Transverse colon (tissue), 4 donors: ENCODE data around the gene THBS1. TPM values are rescaled to one million over a fixed set of nuclear protein-coding genes. Genes with fewer than 3 reads are reported as not detected.

Source experiments
- DNase-seq: peaks from one replicate; pipeline ENCODE4 v3.0.0-alpha.2; 2019
- H3K27ac ChIP-seq, 4 donors: fragments of 200-600 bp; sonication (generic); 2 replicates each; pipeline ENCODE4 v1.5.1; 2016 to 2018; ENCODE audit warnings: inconsistent platforms in 4 of 4
- H3K27me3 ChIP-seq: fragments of 200-600 bp; sonication (generic); 2 replicates; pipeline ENCODE4 v1.5.1; 2017; ENCODE audit warnings: inconsistent platforms
- H3K36me3 ChIP-seq, 4 donors: fragments of 200-600 bp; sonication (generic); 2 replicates each; pipeline ENCODE4 v1.5.1; 2017 to 2019; ENCODE audit warnings: inconsistent platforms in 4 of 4
- H3K4me1 ChIP-seq, 4 donors: fragments of 200-600 bp; sonication (generic); 2 replicates each; pipeline ENCODE4 v1.5.1; 2017 to 2020; ENCODE audit warnings: inconsistent platforms in 4 of 4
- H3K4me3 ChIP-seq, 4 donors: fragments of 200-600 bp; sonication (generic); 1 replicate in 1 of 4; 2 replicates in 3 of 4; pipeline versions ENCODE4 v1.5.1 to v1.6.1; 2017 to 2019; ENCODE audit warnings: inconsistent platforms in 4 of 4
- H3K9me3 ChIP-seq, 2 donors: fragments of 200-600 bp; sonication (generic); 2 replicates each; pipeline ENCODE4 v1.5.1; 2017 to 2019; ENCODE audit warnings: inconsistent platforms in 2 of 2
- CTCF ChIP-seq, 5 experiments: fragments of 200-600 bp in 3 of 5; fragments of 450-650 bp in 2 of 5; sonication (generic) in 3 of 5; IDR thresholded peaks; 1 replicate in 2 of 5; 2 replicates in 3 of 5; pipeline ENCODE4 v1.5.1; 2016 to 2017; ENCODE audit warnings: antibody characterized with exemption in 5 of 5, inconsistent platforms in 3 of 5, mild to moderate bottlenecking in 2 of 5, moderate library complexity in 1 of 5
- EP300 ChIP-seq: sonication (generic); formaldehyde crosslinking; IDR thresholded peaks from one replicate; pipeline ENCODE4 v1.6.1; 2017; ENCODE audit warnings: antibody characterized with exemption, low read depth
- POLR2A ChIP-seq: fragments of 450-650 bp; IDR thresholded peaks from one replicate; pipeline ENCODE4 v1.6.1; 2016; ENCODE audit warnings: antibody characterized with exemption, mild to moderate bottlenecking, moderate library complexity
- POLR2AphosphoS5 ChIP-seq, 3 donors: sonication (generic); formaldehyde crosslinking; IDR thresholded peaks; one replicate each; pipeline ENCODE4 v1.6.1; 2016; ENCODE audit warnings: antibody characterized with exemption in 3 of 3
- WGBS, 2 donors: methylation state at CpG; one replicate each; pipeline ENCODE4 v1.1.5; 2018; ENCODE audit warnings: low coverage in 1 of 2; 5-methylcytosine and 5-hydroxymethylcytosine counted together
- in situ Hi-C, 4 donors: fragments of 200-750 bp; cut with MboI; loops; one replicate each; pipeline versions ENCODE4 v1.15.0 to v1.15.1; 2017; ENCODE audit warnings: low sequenced_read_pairs in 3 of 4, low pct_ligation_motif_present in 1 of 4, low pct_unique_long_range_greater_than_20kb in 1 of 4
- intact Hi-C: fragments of 100-400 bp; cut with DNase I; formaldehyde crosslinking; loops from one replicate; pipeline ENCODE4 v1.15.1; 2023; ENCODE audit warnings: low total_unique reads
- total RNA-seq, 4 donors: library from RNA; depleted of rRNA; stranded (reverse); fragments of >200 nt; gene quantifications; one replicate each; pipeline ENCODE4 v1.1.0, GENCODE V29; 2016

THBS1 gene
- total RNA-seq, 4 donors from 2014 or later, result 197 to 753 (median 410) TPM

GRCh38 chr15:39593656-39594445 lies 13.0 kb downstream of the THBS1 start:
- intact Hi-C loops (no loop called here), in situ Hi-C loops (loop anchor here in 3 of 4 donors (25.0 kb wide), 2 partner anchors 168 to 882 kb away; no protein-coding TSS in a partner anchor)
- Histone ChIP-seq H3K4me3 (no peak overlapping the region), H3K27ac (peak overlapping the region; percentile 9 to 86 (median 73)), H3K9me3 (no peaks in the 10 kb centered on the region), H3K36me3 (peaks cover 0 to 67% (median 28%) of the 10 kb centered on the region in 4 donors), H3K4me1 (peaks cover 9 to 60% (median 43%) of the 10 kb centered on the region in 4 donors), H3K27me3 (no peaks in the 10 kb centered on the region)
- 67 to 80% methylated on average over 7 of the region's 7 CpGs for WGBS, 2 donors
- peak; percentile 47 for DNase-seq
- TF ChIP-seq POLR2AphosphoS5 (IDR thresholded peaks at IDR 0.05), result peak; percentile 6 to 10 (median 7)
- peak in 3 of 5 experiments; percentile 18 to 32 (median 21) for TF ChIP-seq CTCF (IDR thresholded peaks at IDR 0.05)
- TF ChIP-seq EP300, result no peak
- no peak for TF ChIP-seq POLR2A

GRCh38 chr15:39594446-39595337 lies 13.8 kb downstream of the THBS1 start:
- intact Hi-C loops (no loop called here), in situ Hi-C loops (loop anchor here in 3 of 4 donors (25.0 kb wide), 2 partner anchors 168 to 882 kb away; no protein-coding TSS in a partner anchor)
- Histone ChIP-seq H3K4me1 (peaks cover 9 to 66% (median 48%) of the 10 kb centered on the region in 4 donors), H3K27ac (peak overlapping the region; percentile 65 to 86 (median 78)), H3K27me3 (no peaks in the 10 kb centered on the region), H3K36me3 (peaks cover 0 to 58% (median 24%) of the 10 kb centered on the region in 4 donors), H3K4me3 (no peak overlapping the region), H3K9me3 (no peaks in the 10 kb centered on the region)
- 69 to 79% methylated on average over 5 of the region's 5 CpGs for WGBS, 2 donors
- DNase-seq, result no peak
- no peak for TF ChIP-seq EP300
- TF ChIP-seq POLR2A, result no peak
- TF ChIP-seq CTCF (IDR thresholded peaks at IDR 0.05), result no peak
- TF ChIP-seq POLR2AphosphoS5 (IDR thresholded peaks at IDR 0.05), result no peak

GRCh38 chr15:39595338-39596221 lies 14.7 kb downstream of the THBS1 start:
- intact Hi-C loops (no loop called here), in situ Hi-C loops (loop anchor here in 3 of 4 donors (25.0 kb wide), 2 partner anchors 167 to 883 kb away; no protein-coding TSS in a partner anchor)
- H3K9me3 ChIP-seq, result no peaks in the 10 kb centered on the region
- TF ChIP-seq EP300 (no peak), POLR2AphosphoS5 (IDR thresholded peaks at IDR 0.05) (peak; percentile 47 to 65 (median 59)), POLR2A (peak; percentile 12), CTCF (IDR thresholded peaks at IDR 0.05) (no peak)
- H3K27ac ChIP-seq, result peak overlapping the region; percentile 65 to 86 (median 78)
- no peak overlapping the region for H3K4me3 ChIP-seq
- H3K27me3 ChIP-seq, result no peaks in the 10 kb centered on the region
- 55 to 69% methylated on average over 4 to 8 of the region's 8 CpGs for WGBS, 2 donors
- peak; percentile 26 for DNase-seq
- H3K36me3 ChIP-seq, result peaks cover 0 to 50% (median 19%) of the 10 kb centered on the region in 4 donors
- H3K4me1 ChIP-seq, result peaks cover 9 to 72% (median 48%) of the 10 kb centered on the region in 4 donors
